Kidney tubule cell (primary cell): ENCODE measurements around the gene UROC1.
A peak's percentile ranks its signal among the peaks of the same experiment; 100 is the strongest.

ENCODE experiments used
- DNase-seq: peaks from one replicate; pipeline ENCODE4 v3.0.0-alpha.2; 2018; ENCODE audit warnings: low spot score

Gene UROC1

GRCh38 chr3:126440709-126440995 lies 76.9 kb downstream of the UROC1 start:
- DNase-seq, result no peak

- no peak for DNase-seq
These were observed 77.4 kb downstream of the UROC1 start for GRCh38 chr3:126439968-126440708.

GRCh38 chr3:126439346-126439967 lies 78.1 kb downstream of the UROC1 start:
- no peak for DNase-seq

GRCh38 chr3:126438746-126439145 lies 78.8 kb downstream of the UROC1 start:
- DNase-seq, result no peak

- no peak for DNase-seq
These were observed 79.4 kb downstream of the UROC1 start for GRCh38 chr3:126438186-126438585.

- no peak for DNase-seq
These were observed 80.5 kb downstream of the UROC1 start for GRCh38 chr3:126436826-126437717.

- DNase-seq, result no peak
These were observed 81.9 kb downstream of the UROC1 start for GRCh38 chr3:126435456-126436315.

GRCh38 chr3:126434931-126435411 lies 82.6 kb downstream of the UROC1 start:
- DNase-seq, result no peak

- no peak for DNase-seq
These were observed 83.3 kb downstream of the UROC1 start for GRCh38 chr3:126434264-126434590.

GRCh38 chr3:126433496-126434263 lies 83.9 kb downstream of the UROC1 start:
- DNase-seq, result no peak

- DNase-seq, result no peak
These were observed 84.5 kb downstream of the UROC1 start for GRCh38 chr3:126433105-126433430.

- DNase-seq, result peak; percentile 25
These were observed 85.0 kb downstream of the UROC1 start for GRCh38 chr3:126432361-126433104.
